NCI-H128 (cell line): ENCODE results near the gene SLC6A7.

Experiments used
- DNase-seq: peaks from one replicate; lab custom pipeline; 2025; ENCODE audit not compliant: unreplicated experiment; lab: John Stamatoyannopoulos, UW

SLC6A7 gene

GRCh38 chr5:150189728-150190502 lies at the start of gene SLC6A7:
Gene SLC6A7, plus strand, starts transcription at chr5:150190062. Its CDS starts 266 bp downstream, at chr5:150190328.
- no peak for DNase-seq

DNA sequence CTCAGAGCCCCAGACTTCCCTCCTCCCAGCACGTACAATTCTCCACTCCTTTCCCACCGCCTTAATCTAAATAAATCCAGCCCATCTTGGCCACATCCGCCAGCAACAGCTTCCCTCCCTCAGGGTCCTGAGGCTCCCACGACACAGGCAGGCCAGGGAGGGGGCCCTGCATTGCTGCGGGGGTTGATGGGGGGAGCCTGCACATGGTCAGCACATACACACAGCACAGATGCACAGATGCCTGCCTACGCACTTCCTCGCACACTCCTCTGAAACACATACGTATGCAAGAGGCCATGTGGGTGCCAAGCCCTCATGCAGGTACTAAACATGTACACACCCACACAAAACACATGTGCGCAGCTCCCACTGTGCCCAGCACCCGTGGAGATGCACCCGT lies 49.0 kb upstream of the SLC6A7 start:
- no peak for DNase-seq

- DNase-seq = no peak
Observed at GRCh38 chr5:150141544-150142184, 48.2 kb upstream of the SLC6A7 start.

- no peak for DNase-seq
Observed at GRCh38 chr5:150142185-150142958, 47.5 kb upstream of the SLC6A7 start.

DNA sequence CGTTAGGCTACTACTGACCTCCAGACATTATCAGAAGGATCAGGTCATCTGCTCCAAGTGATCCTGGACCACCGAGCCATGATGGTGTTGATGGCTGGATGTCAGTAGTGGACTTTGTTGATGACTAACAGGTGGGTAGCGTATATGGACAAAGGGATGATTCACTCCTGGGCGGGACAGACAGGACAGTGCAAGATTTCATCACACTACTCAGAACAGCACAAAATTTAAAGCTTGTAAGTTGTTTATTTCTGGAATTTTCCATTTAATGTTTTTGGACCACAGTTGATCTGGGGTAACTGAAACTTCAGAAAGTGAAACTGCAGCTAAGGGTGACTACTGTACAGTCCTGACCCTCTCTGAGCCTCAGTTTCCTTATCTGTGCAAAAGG lies 46.9 kb upstream of the SLC6A7 start:
- DNase-seq = no peak

DNA sequence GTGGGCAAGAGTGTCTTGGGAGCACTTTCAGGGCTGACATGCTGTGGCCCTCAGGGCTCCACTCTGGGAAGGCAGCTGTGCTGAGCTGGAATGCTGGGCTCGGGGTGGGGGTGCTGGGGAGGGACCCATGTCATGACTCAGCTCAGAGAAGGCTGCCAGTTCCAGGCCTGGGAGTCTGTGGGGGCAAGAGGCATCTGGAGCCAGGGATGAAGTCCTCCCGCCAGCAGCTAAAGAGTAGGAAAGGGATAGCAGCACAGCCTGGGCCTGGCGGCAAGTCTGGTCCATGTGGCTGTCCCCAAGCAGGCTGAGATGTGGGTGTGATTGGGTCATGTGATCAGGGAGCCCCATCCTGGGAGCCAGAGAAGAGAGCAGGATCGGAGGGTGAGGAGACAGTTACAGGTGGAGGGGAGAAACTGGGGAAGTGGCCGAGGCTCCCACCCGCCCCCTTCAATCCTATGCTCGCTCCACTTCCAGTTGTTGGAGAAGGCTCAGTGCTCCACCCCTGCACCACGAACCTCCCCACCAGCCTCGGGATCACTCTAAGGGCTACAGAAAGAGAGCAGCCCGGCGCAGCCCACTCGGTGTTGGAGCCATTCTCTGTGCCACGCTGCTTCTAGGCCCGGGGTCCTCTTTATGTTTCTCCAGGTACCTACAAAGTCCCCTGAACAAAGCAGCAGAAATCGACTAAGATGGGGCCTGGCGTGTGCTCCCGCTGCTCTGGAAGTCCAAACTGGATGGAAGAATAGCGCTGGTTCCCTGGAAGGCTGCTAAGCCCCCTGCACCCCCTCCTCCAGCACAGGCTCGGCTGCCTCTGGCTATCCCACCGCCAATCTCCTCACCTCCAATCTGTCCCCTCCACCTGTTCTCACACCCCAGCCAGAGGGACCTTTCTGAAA lies 46.3 kb upstream of the SLC6A7 start:
- DNase-seq = no peak

DNA sequence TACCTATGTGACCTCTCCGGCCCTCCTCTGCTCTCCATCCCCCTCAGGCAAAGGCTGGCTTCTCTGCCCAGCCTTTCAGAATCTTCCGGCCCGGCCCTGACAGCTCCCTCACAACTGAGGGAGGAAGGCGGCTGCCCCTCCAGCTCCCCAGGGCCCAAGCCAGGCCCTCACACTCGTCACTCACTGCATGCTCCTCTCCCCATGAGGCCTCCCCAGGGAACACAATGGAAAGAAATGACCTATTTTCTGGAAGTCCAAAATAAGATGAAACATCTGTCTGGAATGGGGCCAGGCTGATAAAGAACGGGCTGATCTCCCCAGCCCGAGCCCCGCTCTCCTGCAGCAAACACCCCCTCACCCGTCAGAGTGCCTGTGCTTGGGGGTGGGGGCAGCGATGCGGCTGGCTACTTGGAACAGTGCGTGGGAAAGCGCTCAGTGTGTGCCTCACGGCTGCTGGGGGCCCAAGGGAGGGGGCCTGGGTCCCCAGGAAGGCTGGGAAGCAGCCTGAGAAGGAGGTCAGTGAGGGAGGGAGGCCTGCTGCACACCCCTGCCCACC lies 45.5 kb upstream of the SLC6A7 start:
- DNase-seq = no peak

GRCh38 chr5:150144879-150145278 lies 45.0 kb upstream of the SLC6A7 start:
- DNase-seq = no peak

- DNase-seq = no peak
Observed at GRCh38 chr5:150146235-150146634, 43.6 kb upstream of the SLC6A7 start.

DNA sequence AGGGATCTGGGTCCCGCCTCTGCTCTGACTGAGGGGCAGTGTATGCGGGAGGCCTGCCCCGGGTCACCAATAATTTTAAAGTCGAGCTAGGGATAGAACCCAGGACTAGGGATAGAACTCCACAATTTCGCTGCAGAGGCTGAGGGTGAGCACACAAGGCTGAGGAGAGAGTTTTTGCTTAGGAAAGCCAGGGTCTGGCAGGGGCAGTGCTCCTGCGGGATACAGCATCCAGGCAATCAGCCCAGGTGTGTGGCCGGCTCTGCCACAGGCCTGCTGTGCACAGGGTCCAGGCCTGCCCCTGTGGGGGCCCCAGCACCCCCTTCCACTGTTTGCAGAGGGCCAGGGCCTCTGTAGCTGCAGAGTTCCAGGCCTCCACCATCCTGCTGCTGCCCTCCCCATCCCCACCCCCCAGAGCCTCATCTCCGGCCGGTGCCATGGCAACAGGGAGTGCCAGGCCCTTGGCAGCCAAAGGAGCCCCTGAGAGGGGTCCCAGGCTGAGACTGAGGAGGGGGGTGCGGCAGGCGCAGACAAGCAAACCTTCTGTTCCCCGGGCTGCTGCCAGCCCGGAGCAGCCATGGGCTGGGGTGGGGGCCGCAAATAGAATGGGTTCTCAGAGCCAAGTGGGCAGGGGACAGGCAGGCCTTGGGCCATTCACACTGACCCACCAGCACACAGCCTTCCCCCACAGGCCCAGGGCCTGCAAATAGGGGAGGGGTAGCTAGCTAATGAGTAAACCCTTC lies 42.8 kb upstream of the SLC6A7 start:
- no peak for DNase-seq

GRCh38 chr5:150147670-150148069 lies 42.2 kb upstream of the SLC6A7 start:
- DNase-seq = no peak

- no peak for DNase-seq
Observed at GRCh38 chr5:150148117-150148927, 41.5 kb upstream of the SLC6A7 start.

DNA sequence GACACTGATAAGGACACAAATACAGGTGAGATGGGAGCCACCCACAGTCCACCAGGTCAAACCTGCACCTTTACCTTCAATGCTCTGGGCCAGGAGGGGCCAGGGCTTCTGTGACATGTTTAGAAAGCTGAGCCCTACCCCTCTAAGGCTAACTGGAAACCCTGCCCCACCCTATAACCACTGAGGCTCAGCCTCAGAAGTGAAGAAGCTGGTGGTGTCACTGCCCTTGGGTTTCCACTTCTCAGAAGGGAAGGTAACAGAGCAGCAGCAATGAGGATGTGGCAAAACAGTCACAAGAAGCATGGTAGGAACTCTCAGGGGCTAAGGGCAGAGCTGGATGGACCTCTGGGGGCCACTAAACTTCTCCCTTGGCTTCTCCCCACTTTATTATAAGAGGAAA lies 40.2 kb upstream of the SLC6A7 start:
- DNase-seq = no peak

DNA sequence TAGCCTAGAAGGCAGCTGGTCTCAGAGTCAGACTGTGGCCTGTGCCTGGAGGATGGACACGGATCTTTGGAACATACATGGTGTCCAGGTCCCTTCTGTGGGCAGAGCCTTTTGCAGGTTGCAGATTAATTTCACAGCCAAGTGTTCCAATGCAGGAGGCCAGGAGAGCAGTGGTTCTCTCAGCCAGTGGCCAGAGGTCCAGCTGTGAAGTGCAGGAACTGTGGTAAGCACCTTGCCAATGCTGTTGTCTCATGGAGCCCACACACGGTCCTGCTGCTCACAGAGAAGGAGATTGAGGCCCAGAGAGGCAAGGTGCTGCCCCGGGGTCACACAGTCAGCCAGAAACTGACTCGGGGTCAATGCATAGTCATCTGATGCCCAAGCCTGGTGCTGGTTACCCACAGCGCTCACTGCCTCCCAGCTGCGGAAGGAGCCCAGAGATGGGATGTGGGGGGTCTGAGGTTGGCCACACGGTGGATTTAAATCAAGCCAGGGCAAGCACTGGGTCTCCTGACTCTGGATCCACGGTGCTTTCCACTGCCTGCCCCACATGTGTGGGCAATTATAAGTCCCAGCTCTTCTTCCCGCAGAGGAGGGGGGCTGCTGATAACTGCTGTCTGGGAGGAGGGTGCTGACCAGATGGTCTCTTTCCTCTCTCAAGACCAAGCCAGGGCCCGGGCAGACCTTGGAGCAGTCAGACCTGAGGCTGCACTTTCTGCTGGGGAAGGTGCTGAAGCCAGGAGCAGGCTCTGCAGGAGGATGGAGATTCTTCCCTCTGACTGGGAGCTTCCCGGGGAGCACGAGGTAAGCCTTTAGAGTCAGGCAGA lies 37.0 kb upstream of the SLC6A7 start:
- DNase-seq = no peak

- no peak for DNase-seq
Observed at GRCh38 chr5:150153483-150153882, 36.4 kb upstream of the SLC6A7 start.

GRCh38 chr5:150153957-150154617 lies 35.8 kb upstream of the SLC6A7 start:
- DNase-seq = no peak

DNA sequence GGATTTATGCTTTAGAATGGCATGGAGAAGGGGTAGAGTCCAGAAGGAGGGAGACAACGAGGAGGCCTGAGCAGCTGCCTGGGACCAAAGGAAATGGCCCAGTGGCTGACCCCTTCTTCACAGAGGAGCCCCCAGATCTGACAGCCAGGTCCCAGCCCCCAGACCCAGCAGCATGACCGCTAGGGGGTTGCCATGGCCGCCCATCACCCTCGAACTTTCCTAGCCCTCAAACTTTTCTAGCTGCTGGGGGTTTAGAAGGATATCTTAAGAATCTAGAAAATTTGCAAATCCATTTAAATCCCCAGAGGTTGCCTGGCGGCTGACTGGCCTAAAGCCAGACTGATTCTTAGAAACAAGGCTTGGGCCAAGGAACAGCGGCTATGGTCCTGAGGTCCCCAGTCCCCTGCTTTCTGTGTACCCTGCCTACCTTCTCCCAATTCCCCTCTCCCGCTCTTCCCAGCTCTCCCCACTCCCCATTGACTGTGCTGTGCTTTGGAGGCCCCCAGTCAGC lies 35.2 kb upstream of the SLC6A7 start:
- no peak for DNase-seq
